Skeletal muscle tissue (tissue), 4 donors: ENCODE data around the gene RNF43. TPM values are rescaled to one million over a fixed set of nuclear protein-coding genes. Genes with fewer than 3 reads are reported as not detected.
"Not testable (repeated sequence)": the region's sequence is repeated elsewhere in the genome, so short reads cannot be mapped to it uniquely, and the experiment has no call there.

Experiments
- H3K27ac ChIP-seq: one replicate; pipeline ENCODE4 v1.7.0; 2013; ENCODE audit warnings: mild to moderate bottlenecking, low read depth, low read length, inconsistent platforms
- H3K27me3 ChIP-seq, 3 donors: one replicate each; pipeline ENCODE4 v1.7.0; 2013; ENCODE audit warnings: low read length in 3 of 3; ENCODE audit not compliant: control insufficient read depth in 3 of 3, insufficient read depth in 3 of 3
- H3K36me3 ChIP-seq, 3 donors: one replicate each; pipeline ENCODE4 v1.7.0; 2013; ENCODE audit warnings: low read length in 3 of 3; ENCODE audit not compliant: control insufficient read depth in 3 of 3, insufficient read depth in 3 of 3
- H3K4me1 ChIP-seq, 3 donors: one replicate each; pipeline ENCODE4 v1.7.0; 2013; ENCODE audit warnings: low read length in 3 of 3, mild to moderate bottlenecking in 3 of 3; ENCODE audit not compliant: control insufficient read depth in 3 of 3, insufficient read depth in 3 of 3
- H3K4me3 ChIP-seq, 3 donors: one replicate each; pipeline ENCODE4 v1.7.0; 2013; ENCODE audit warnings: low read length in 3 of 3
- H3K9ac ChIP-seq, 3 donors: one replicate each; pipeline ENCODE4 v1.7.0; 2013; ENCODE audit warnings: low read length in 3 of 3, mild to moderate bottlenecking in 3 of 3, moderate library complexity in 2 of 3, low read depth in 1 of 3
- H3K9me3 ChIP-seq, 3 donors: one replicate each; pipeline ENCODE4 v1.7.0; 2013; ENCODE audit warnings: low read length in 3 of 3; ENCODE audit not compliant: control insufficient read depth in 3 of 3
- total RNA-seq: library from RNA; depleted of rRNA; stranded (reverse); fragments of >200 nt; gene quantifications from one replicate; pipeline ENCODE4 v1.2.3, GENCODE V29; 2014
- donor health status: Osteomylitis.

The RNF43 gene
- total RNA-seq, 1 donor from 2014 or later = not detected

DNA sequence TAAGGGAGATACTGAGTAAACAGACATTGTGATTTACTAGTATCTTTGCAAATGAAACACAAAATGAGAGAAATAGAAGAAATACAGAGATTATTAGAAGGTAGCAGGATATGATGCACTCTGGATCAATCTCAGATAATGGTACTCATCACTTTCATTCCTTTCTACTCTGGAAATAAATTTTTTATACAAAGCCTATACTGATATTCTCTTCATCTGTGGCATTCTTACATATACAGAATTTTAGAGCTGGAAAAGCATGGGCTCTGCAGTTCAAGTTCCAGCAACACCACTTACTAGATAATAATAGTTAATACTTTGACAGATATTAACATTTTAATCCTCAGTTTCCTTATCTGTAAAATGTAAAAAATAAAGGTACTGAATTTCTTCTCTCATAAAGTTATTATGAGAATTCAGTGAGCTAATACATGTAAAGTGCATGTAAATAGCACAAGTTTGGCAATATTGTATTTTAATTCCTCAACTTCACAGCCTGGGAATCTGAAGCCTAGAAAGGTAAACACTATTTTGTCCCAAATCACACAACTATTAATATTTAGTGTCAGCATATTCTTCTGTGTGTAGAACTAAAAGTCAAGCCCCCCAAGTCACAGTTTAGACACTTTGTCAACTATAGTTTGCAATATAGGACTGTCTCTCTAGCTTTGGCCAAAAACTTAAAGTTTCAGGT, 6.5 kb downstream of the RNF43 start:
- Histone ChIP-seq H3K27ac (no peak overlapping the region), H3K27me3 (peaks cover 0 to 3% (median 0%) of the 10 kb centered on the region in 3 donors), H3K36me3 (no peaks in the 10 kb centered on the region), H3K4me1 (no peaks in the 10 kb centered on the region), H3K4me3 (no peak overlapping the region), H3K9me3 (no peaks in the 10 kb centered on the region), H3K9ac (no peak overlapping the region)

DNA sequence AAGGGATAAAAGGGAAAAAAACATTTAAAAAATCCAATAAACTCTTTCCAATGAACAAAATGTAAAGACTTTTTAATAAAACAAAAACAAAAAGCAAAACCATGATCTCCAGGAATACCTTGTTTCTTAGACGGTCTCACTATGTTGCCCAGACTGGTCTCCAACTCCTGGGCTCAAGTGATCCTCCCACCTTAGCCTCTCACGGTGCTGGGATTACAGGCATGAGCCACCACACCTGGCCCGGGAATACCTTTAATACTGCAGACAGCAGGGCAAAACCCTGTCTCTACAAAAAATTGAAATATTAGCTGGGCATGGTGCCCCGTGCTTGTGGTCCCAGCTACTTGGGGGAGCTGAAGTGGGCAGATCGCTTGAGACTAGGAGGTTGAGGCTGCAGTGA, 7.9 kb downstream of the RNF43 start:
- Histone ChIP-seq H3K36me3 (no peaks in the 10 kb centered on the region), H3K27ac (no peak overlapping the region), H3K4me1 (no peaks in the 10 kb centered on the region), H3K9me3 (no peaks in the 10 kb centered on the region), H3K27me3 (peaks cover 0 to 3% (median 0%) of the 10 kb centered on the region in 3 donors), H3K9ac (no peak overlapping the region), H3K4me3 (no peak overlapping the region)

DNA sequence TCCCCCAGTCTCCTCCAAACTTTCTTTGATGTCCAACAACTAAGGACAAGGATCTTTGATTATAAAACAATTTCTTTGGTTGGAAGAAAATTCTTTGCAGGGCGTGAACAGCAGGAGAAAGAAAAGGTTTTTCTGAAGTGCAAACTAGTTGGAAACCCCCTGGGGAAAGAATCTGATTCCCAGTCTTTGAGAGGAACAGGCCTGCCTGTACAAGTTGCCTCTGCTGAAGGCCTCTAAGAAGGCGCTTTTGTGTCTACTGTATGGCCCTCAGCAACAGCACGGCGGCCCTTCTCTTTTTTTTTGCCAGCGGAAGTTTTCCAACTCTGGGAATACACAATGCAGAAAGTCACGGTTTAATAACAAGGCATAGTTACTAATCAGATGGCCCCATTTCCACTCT, 14.0 kb downstream of the RNF43 start:
- no peaks in the 10 kb centered on the region for H3K27me3 ChIP-seq
- no peaks in the 10 kb centered on the region for H3K4me1 ChIP-seq
- H3K9me3 ChIP-seq = no peaks in the 10 kb centered on the region
- no peak overlapping the region for H3K9ac ChIP-seq
- no peak overlapping the region for H3K27ac ChIP-seq
- H3K4me3 ChIP-seq = no peak overlapping the region
- H3K36me3 ChIP-seq = no peaks in the 10 kb centered on the region

DNA sequence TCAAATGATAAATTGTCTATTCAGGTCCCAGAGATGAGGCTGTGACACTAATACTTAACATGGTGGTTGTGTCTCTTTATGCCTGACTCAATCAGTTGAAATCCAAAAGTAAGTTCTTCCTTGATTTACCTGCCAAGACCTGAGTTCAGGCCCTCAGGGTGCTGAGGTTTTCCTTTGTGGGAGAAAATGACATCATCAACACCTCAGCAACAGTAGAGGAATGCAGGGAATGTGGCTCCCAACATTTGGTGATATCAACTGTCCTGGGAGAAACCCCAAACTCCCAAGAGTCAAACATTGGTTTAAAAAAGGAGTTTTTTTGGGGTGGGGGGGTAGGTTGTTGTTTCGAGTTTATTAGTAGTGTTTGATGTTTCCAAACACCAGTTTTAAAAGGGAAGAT, 14.7 kb downstream of the RNF43 start:
- no peak overlapping the region for H3K9ac ChIP-seq
- no peaks in the 10 kb centered on the region for H3K4me1 ChIP-seq
- no peak overlapping the region for H3K4me3 ChIP-seq
- no peaks in the 10 kb centered on the region for H3K9me3 ChIP-seq
- no peaks in the 10 kb centered on the region for H3K36me3 ChIP-seq
- no peak overlapping the region for H3K27ac ChIP-seq
- no peaks in the 10 kb centered on the region for H3K27me3 ChIP-seq

DNA sequence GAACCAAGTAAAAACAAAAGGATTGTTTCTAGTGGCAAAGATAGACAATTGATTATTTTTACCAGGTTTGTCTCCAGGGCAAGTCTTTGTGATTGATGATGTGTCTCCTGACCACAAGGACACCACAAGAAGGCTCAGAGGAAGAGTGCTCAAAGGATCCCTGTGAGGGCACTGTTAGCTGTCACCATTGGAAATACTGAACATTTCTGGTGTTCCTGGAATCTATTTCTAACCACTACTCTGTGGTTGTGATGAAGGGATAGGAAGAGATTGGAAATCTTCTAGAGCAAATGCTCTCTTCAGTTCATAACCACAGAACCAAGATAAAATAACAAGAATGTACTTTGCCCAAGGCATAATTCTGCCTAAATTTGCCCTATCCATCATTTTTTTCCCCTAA, 15.3 kb downstream of the RNF43 start:
- Histone ChIP-seq H3K27ac (no peak overlapping the region), H3K9me3 (no peaks in the 10 kb centered on the region), H3K4me3 (no peak overlapping the region), H3K27me3 (no peaks in the 10 kb centered on the region), H3K9ac (no peak overlapping the region), H3K36me3 (no peaks in the 10 kb centered on the region), H3K4me1 (no peaks in the 10 kb centered on the region)

DNA sequence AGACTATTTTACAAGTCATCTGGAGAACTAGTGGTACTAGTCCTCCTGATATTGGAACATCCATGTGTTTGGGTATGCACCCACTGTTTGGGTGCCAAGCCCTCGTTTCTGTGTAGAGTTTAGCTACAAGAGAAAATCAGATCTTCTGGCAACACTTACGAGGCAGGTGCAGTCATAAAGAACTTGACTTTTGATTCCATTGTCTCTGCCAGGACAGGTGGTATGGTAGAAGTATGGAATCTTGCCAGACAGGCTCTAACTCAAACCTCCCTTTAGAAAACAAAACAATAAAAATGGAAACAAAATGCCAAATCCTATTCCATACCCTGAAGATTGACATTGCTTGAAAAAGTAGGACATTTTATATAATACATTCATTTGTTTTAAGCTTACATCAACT, 16.0 kb downstream of the RNF43 start:
- Histone ChIP-seq H3K9me3 (no peaks in the 10 kb centered on the region), H3K9ac (no peak overlapping the region), H3K4me3 (no peak overlapping the region), H3K4me1 (no peaks in the 10 kb centered on the region), H3K27me3 (peaks cover 0 to under 1% (median 0%) of the 10 kb centered on the region in 3 donors), H3K36me3 (no peaks in the 10 kb centered on the region), H3K27ac (no peak overlapping the region)

DNA sequence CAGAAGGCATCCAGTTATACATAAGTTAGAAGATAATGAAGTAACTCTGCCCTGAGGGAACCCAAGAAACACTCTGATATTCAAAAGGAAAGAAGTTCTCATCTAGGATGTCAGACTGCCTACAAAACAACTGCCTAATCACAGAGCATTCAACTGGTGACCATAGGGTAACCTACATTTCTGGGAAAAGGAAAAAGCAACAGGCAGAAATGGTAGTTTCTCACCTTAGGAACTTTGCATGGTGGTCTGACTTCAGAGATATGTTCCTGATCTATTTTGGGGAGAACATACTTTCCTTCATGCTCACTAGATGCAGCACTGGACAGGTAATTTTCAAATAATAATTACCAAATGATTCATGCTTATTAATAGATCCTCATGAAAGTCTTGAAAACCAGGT, 16.5 kb downstream of the RNF43 start:
- Histone ChIP-seq H3K27ac (no peak overlapping the region), H3K9ac (no peak overlapping the region), H3K36me3 (no peaks in the 10 kb centered on the region), H3K4me3 (no peak overlapping the region), H3K9me3 (no peaks in the 10 kb centered on the region), H3K27me3 (peaks cover 0 to 4% (median 0%) of the 10 kb centered on the region in 3 donors), H3K4me1 (no peaks in the 10 kb centered on the region)

DNA sequence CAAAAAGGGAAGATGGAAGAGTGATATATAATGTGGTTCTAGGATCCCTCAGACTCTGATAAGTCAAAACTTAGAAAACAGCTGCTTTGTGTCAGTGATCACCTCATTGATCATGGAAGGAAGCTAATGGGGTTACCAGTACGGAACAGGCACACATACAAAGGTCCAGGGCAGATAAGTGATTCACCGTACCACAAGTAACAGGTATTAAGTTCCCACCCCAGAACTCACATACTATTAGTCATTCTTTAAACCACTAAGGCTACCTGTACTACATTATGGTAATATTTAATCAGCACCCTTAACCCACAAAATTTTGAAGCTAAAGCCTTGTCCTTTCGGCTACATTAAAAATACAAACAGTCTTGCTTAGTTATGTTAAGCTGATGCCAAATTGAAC, 17.4 kb downstream of the RNF43 start:
- H3K9me3 ChIP-seq = no peaks in the 10 kb centered on the region
- H3K27me3 ChIP-seq = peaks cover 0 to 4% (median 0%) of the 10 kb centered on the region in 3 donors
- no peak overlapping the region for H3K9ac ChIP-seq
- no peaks in the 10 kb centered on the region for H3K4me1 ChIP-seq
- no peaks in the 10 kb centered on the region for H3K36me3 ChIP-seq
- no peak overlapping the region for H3K27ac ChIP-seq
- H3K4me3 ChIP-seq = no peak overlapping the region

DNA sequence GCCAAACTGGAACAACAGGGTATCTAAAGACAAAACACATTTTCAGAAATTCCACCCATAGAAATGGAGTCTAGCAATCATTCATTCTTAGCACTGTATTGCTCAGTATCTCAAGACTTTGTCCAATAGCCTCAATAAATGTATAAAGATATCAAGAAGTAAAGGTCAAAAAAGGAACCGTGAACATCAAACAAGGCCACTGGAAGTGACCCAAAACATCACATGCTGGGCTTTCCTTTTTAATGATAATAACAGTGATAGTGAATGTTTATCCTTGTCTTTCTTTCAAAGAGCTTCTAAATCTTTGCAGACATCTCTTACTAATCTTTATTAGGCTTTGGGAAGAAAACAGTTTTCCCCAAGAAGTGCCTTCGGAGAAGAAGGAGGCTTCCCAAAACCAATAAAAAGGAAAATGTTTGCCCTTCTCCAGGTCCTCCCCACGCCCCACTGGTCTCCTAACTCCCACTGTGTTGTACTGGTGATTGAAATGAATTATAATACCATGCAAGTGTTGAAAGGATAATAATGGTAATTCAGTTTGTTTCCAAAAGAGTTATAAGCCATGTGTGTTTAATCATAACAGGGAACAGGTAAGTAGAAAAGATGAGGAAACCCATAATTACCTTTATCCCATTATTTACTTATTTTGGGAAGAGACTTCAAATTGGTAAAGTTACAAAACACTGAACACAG, 18.6 kb downstream of the RNF43 start:
- Histone ChIP-seq H3K4me1 (no peaks in the 10 kb centered on the region), H3K27ac (no peak overlapping the region), H3K4me3 (no peak overlapping the region), H3K36me3 (no peaks in the 10 kb centered on the region), H3K27me3 (peaks cover 0 to 7% (median 3%) of the 10 kb centered on the region in 3 donors), H3K9me3 (no peaks in the 10 kb centered on the region), H3K9ac (no peak overlapping the region)

DNA sequence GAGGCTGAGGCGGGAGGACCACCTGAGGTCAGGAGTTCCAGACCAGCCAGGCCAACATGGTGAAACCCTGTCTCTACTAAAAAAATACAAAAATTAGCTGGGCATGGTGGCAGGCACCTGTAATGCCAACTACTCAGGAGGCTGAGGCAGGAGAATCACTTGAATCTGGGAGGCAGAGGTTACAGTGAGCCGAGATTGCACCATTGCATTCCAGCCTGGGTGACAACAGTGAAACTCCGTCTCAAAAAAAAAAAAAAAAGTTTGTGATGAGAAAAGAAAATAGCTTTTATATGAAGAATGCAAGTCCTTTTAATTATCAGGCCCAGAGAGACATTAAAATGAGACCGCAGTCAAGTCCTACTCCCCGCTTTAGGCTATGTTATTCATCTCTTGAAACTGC, 19.9 kb downstream of the RNF43 start:
- H3K27me3 ChIP-seq = not testable (repeated sequence)

More for the DNA sequence above, 19.9 kb downstream of the RNF43 start:
- H3K36me3 ChIP-seq, H3K4me1 ChIP-seq, H3K27ac ChIP-seq, H3K4me3 ChIP-seq, H3K9me3 ChIP-seq, H3K9ac ChIP-seq: not testable (repeated sequence)
